Measurements from ENCODE around the gene CETN3. TPM values are rescaled to one million over a fixed set of nuclear protein-coding genes. Genes with fewer than 3 reads are reported as not detected.
"Not testable (repeated sequence)": the region's sequence is repeated elsewhere in the genome, so short reads cannot be mapped to it uniquely, and the experiment has no call there.

The CETN3 gene
- total RNA-seq, 1 experiment from 2014 or later = 38.5 TPM

DNA sequence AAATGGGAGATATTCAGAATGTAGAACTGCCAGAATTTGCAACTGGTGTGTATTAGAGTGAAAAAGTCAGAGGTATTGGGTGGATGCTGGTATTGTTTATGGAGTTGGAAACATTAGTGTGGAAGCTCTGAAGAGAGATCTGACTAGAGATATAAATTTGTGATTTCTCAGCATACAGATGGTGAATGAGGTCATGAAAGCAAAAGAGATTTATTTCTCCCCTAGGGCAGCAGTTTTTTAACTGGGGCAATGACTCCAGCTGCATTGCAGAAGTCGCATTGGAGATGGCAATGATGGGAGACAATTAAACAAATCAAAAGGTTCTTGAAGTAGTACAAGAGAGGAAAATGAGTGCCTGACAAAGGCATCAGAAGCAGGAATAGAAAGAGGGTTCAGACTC is 64.9 kb downstream of the CETN3 start:
- Mint-ChIP-seq H3K9me3 (ENCODE audit: unreplicated experiment) (peaks cover 10% of the 10 kb centered on the region), H3K27ac (ENCODE audit: unreplicated experiment) (no peak overlapping the region), H3K27me3 (ENCODE audit: insufficient read depth, unreplicated experiment) (no peaks in the 10 kb centered on the region), H3K4me3 (ENCODE audit: unreplicated experiment) (no peak overlapping the region), H3K36me3 (ENCODE audit: insufficient read depth, unreplicated experiment) (no peaks in the 10 kb centered on the region), H3K4me1 (ENCODE audit: low read depth, unreplicated experiment) (peaks cover 30% of the 10 kb centered on the region)
- ChIA-PET CTCF (no interaction called here), POLR2A (interaction anchor here (0.6 kb wide), 1 partner anchor 1036 kb away, joined by 7 read pairs; no protein-coding TSS in a partner anchor)
- Histone ChIP-seq H3K4me3 (ENCODE audit: low read depth, low read length) (no peak overlapping the region), H3K9me3 (peaks cover 4% of the 10 kb centered on the region; the same call in 1 of the 2 replicates), H3K27me3 (replicated peaks; ENCODE audit: control insufficient read depth, insufficient read depth, low read length) (no peaks in the 10 kb centered on the region), H3K36me3 (ENCODE audit: control insufficient read depth, insufficient read depth, low read length) (no peaks in the 10 kb centered on the region; the same call in 1 of the 2 replicates), H3K4me1 (peaks cover 20% of the 10 kb centered on the region)
- no peak for DNase-seq
- intact Hi-C loops (cut with micrococcal nuclease; ENCODE audit: unreplicated experiment) = no loop called here
- no TSS peak for BruUV-seq (replicated peaks)
- no peak for TF ChIP-seq CTCF (IDR thresholded peaks at IDR 0.05; ENCODE audit: insufficient read depth in 1 of 2, low read depth in 1 of 2, low read length in 1 of 2, severe bottlenecking in 1 of 2, unreplicated experiment in 1 of 2)

DNA sequence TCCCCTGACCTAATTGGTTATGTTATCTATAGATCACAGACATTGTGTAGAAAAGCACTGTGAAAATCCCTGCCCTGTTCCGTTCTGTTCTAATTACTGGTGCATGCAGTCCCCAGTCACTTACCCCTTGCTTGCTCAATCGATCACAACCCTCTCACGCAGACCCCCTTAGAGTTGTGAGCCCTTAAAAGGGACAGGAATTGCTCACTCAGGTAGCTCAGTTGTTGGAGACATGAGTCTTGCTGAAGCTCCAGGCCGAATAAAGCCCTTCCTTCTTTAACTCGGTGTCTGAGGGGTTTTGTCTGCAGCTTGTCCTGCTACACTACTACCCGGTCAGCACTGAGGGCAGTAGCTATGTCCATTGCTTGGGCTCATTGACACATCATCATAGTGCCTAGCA is 65.8 kb downstream of the CETN3 start:
- H3K36me3 Mint-ChIP-seq (ENCODE audit: insufficient read depth, unreplicated experiment); BruUV-seq (replicated peaks); H3K4me3 Mint-ChIP-seq (ENCODE audit: unreplicated experiment); H3K9me3 ChIP-seq; POLR2A ChIA-PET; H3K27me3 Mint-ChIP-seq (ENCODE audit: insufficient read depth, unreplicated experiment); H3K4me3 ChIP-seq (ENCODE audit: low read depth, low read length); H3K27ac Mint-ChIP-seq (ENCODE audit: unreplicated experiment); CTCF ChIA-PET; DNase-seq; H3K27me3 ChIP-seq (replicated peaks; ENCODE audit: control insufficient read depth, insufficient read depth, low read length); H3K36me3 ChIP-seq (ENCODE audit: control insufficient read depth, insufficient read depth, low read length); intact Hi-C loops (cut with micrococcal nuclease; ENCODE audit: unreplicated experiment): not testable (repeated sequence)
- Mint-ChIP-seq H3K4me1 (ENCODE audit: low read depth, unreplicated experiment) (peaks cover 30% of the 10 kb centered on the region), H3K9me3 (ENCODE audit: unreplicated experiment) (peaks cover 10% of the 10 kb centered on the region)
- H3K4me1 ChIP-seq = peaks cover 24% of the 10 kb centered on the region

- no peaks in the 10 kb centered on the region for H3K27me3 Mint-ChIP-seq (ENCODE audit: insufficient read depth, unreplicated experiment)
- POLR2A ChIA-PET = no interaction called here
- H3K9me3 Mint-ChIP-seq (ENCODE audit: unreplicated experiment) = peaks cover 10% of the 10 kb centered on the region
- Histone ChIP-seq H3K4me1 (peaks cover 33% of the 10 kb centered on the region), H3K4me3 (ENCODE audit: low read depth, low read length) (no peak overlapping the region), H3K27me3 (replicated peaks; ENCODE audit: control insufficient read depth, insufficient read depth, low read length) (no peaks in the 10 kb centered on the region), H3K36me3 (ENCODE audit: control insufficient read depth, insufficient read depth, low read length) (no peaks in the 10 kb centered on the region; the same call in 1 of the 2 replicates), H3K9me3 (peaks cover 4% of the 10 kb centered on the region; the same call in 1 of the 2 replicates)
- no peaks in the 10 kb centered on the region for H3K36me3 Mint-ChIP-seq (ENCODE audit: insufficient read depth, unreplicated experiment)
- H3K27ac Mint-ChIP-seq (ENCODE audit: unreplicated experiment) = no peak overlapping the region
- intact Hi-C loops (cut with micrococcal nuclease; ENCODE audit: unreplicated experiment) = no loop called here
- no TSS peak for BruUV-seq (replicated peaks)
- H3K4me3 Mint-ChIP-seq (ENCODE audit: unreplicated experiment) = no peak overlapping the region
- peaks cover 36% of the 10 kb centered on the region for H3K4me1 Mint-ChIP-seq (ENCODE audit: low read depth, unreplicated experiment)
- no peak for TF ChIP-seq CTCF (IDR thresholded peaks at IDR 0.05; ENCODE audit: insufficient read depth in 1 of 2, low read depth in 1 of 2, low read length in 1 of 2, severe bottlenecking in 1 of 2, unreplicated experiment in 1 of 2)
- no peak for DNase-seq
- CTCF ChIA-PET = no interaction called here
These were observed 67.0 kb downstream of the CETN3 start for GRCh38 chr5:90342576-90342975.

Other genes starting within 250 kb of the CETN3 start
- 3.8 and 4.9 TPM in 2 replicates for gene MBLAC2, start 65.0 kb upstream of the CETN3 start, total RNA-seq (2022)
- gene POLR3G, start 65.1 kb upstream of the CETN3 start, total RNA-seq (2022) = 4.5 and 5.4 TPM in 2 replicates
- gene LYSMD3, start 119.8 kb upstream of the CETN3 start, total RNA-seq (2022) = 13.9 and 15.3 TPM in 2 replicates
- gene ADGRV1, start 149.0 kb upstream of the CETN3 start, total RNA-seq (2022) = 23.2 and 31.1 TPM in 2 replicates